GM21825 (cell line): Measurements from ENCODE around the gene PEX26.
"Not testable (repeated sequence)": the region's sequence is repeated elsewhere in the genome, so short reads cannot be mapped to it uniquely, and the experiment has no call there.

ENCODE experiments used
- ATAC-seq: cut with Tn5 transposase; IDR thresholded peaks from one replicate; pipeline ENCODE4 v1.9.1; 2021; ENCODE audit warnings: mild to moderate bottlenecking, moderate library complexity; ENCODE audit not compliant: unreplicated experiment

Gene PEX26

DNA sequence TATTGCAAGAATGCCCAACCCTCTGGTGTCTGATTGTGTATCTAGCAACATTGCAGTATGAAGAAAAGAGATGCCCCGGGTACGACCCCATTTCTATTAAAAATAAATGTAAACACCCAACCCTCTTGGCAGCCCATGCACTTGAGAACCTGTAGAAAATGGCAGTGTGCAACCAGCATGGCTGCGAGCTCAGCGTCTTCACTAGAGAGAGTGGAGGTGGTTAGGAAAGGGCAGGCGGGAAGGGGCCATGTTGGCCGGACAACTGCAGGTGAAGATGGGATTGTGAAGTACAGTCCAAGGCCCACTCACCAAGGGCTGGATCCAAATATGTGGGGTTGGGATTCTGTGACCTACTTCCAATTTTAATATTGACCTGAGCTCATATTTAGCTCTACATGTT lies 15.9 kb downstream of the PEX26 start:
- ATAC-seq: no peak

DNA sequence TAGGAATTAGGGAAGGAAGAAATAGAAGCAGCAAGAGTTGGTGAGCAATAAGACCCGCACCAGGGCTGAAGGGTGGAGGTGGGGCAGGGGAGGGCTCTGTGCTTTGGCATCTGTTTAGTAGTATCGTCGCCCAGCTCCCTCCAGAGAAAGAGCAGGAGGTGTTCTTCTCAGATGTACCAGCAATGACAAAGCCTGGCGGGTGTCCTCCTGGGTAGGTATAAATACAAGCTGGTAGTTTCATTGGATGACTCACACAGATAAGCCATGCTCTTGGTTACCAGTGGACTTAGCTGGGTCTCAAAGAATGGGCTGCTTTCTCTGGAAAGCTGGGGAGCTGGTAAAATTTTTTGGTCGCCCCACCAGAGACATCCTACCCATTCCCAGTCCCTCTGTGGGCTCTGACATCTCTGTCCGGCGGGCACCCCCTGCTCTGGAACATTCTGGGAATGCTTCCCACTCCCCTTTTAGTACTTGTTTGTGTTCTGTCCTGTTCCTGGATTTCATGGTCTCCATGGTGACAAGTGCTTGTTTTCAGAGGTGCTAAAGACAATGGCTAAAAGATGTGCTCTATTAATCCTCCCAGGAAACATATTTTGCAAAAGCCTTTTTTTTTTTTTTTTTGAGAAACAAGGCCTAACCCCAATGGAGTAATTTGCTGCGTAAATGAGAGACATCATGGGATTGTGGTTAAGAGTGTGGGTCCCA lies 17.5 kb downstream of the PEX26 start:
- ATAC-seq: no peak

DNA sequence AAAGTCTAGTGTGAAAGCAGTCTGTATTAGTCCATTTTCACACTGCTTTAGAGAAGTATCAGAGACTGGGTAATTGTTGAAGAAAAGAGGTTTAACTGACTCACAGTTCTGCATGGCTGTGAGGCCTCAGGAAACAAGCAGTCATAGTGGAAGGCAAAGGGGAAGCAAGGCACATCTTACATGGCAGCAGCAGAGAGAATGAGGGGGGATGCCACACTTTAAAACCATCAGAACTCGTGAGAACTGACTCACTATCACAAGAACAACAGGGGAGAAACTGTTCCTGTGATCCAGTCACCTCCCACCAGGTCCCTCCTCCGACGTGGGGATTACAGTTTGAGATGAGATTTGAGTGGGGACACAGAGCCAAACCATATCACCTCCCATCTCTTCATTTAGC lies 19.0 kb downstream of the PEX26 start:
- ATAC-seq: no peak

DNA sequence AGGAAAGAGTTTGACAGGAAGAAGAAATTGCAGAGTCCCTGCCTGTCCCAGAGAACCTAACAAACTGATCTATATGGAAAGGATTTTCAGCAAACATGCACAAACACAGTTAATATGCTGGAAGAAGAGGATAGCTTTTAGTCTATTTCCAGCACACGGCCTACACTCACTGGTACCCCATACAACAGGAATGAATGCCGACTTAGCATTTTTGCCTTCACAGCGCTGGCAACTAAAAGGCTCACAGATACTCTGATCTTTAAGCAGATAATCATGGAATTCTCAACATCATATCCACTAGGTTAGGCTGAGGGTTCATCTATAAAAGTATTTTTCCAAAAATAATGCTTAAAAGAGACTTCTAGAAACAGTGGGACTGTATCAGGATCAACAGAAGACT lies 23.0 kb downstream of the PEX26 start:
- no peak for ATAC-seq

DNA sequence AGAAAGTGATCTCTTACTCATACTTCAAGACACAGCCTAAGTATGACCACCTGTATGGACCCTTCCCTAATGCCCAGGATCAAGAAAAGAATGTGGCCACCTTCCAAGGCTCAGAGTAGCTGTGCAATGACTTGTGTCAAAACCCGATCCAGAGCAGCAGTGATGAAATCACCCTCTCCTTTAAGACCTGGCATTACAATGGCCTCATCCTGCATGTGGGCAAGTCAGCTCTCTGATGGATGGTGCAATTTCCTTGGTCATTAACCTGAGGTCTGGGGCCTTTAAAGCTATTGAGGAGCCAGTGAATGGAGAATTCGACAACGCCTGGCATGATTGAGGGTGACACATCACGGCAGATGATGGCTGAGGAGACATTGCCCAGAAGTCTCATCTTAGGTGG lies 23.7 kb downstream of the PEX26 start:
- ATAC-seq: no peak

DNA sequence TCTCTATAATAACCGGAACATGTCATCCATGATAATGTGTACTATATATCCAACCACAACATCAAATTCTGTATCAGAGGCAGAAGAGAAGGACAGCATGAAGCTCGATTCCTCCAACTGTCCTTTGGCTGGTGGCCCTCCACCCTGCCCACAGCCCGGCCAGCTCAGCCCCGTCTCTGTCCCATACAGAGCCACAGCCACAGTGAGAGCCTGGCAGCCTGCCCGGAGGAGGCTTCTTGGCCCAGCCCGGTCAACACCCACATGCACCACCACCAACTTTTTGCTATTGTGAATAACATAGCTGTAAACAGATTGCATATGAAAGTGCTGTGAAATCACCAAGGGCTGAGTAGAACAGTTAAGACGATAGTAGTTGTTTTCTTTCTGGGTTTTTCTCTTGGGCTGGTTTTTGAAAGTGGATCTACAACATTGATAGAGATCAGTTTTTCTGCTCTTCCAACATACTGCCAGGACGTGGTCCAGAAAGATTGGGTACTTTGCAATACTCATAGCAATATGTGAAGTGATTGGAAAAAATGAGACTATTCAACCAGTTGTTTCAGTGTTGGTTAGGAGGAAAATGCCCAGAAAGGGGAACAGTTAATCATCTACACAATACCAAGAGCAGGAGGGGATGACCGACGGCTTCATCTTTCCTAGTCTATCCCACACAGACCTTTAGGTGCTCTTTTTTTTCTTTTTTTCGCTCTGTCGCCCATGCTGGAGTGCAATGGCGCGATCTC lies 25.9 kb downstream of the PEX26 start:
- ATAC-seq: no peak

DNA sequence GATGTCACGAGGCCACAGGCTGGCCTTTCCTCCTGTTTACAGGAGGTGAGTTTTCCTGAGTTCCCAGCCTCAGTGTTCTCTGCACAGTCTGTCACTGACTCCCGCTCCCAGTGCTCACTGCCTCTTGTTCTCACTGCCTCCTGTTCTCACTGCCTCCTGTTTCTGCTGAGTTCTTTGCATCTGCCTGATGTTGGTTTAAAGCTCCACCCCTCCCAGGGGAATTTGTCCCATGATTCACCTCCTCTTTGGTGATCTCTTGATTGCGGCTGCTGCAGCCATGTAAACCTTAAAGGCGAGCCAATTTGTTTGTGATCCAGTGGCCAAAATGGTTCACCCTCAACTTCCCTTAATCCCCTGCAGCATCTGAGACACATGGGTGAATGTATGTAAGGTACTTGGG lies 26.8 kb downstream of the PEX26 start:
- no peak for ATAC-seq

DNA sequence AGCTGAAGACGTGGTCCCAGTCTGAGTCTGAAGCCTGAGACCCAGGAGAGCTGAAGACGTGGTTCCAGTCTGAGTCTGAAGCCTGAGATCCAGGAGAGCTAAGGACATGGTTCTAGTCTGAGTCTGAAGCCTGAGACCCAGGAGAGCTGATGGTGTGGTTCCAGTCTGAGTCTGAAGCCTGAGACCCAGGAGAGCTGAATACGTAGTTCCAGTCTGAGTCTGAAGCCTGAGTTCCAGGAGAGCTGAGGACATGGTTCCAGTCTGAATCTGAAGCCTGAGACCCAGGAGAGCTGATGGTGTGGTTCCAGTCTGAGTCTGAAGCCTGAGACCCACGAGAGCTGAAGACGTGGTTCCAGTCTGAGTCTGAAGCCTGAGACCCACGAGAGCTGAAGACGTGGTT lies 28.2 kb downstream of the PEX26 start:
- ATAC-seq: not testable (repeated sequence)

DNA sequence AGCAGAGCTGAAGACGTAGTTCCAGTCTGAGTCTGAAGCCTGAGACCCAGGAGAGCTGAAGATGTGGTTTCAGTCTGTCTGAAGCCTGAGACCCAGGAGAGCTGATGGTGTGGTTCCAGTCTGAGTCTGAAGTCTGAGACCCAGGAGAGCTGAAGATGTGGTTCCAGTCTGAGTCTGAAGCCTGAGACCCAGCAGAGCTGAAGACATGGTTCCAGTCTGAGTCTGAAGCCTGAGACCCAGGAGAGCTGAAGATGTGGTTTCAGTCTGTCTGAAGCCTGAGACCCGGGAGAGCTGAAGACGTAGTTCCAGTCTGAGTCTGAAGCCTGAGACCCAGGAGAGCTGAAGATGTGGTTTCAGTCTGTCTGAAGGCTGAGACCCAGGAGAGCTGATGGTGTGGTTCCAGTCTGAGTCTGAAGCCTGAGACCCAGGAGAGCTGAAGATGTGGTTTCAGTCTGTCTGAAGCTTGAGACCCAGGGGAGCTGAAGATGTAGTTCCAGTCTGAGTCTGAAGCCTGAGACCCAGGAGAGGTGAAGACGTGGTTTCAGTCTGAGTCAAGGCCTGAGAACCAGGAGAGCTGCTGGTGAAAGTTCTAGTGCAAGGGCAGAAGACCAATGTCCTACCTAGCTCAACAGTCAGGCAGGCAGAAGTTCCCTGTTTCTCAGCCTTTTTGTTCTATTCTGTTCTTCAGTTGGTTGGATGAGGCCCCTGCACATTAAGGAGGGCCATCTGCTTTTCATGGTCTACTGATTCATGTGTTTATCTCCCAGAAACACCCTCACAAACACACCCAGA lies 29.0 kb downstream of the PEX26 start:
- not testable (repeated sequence) for ATAC-seq

DNA sequence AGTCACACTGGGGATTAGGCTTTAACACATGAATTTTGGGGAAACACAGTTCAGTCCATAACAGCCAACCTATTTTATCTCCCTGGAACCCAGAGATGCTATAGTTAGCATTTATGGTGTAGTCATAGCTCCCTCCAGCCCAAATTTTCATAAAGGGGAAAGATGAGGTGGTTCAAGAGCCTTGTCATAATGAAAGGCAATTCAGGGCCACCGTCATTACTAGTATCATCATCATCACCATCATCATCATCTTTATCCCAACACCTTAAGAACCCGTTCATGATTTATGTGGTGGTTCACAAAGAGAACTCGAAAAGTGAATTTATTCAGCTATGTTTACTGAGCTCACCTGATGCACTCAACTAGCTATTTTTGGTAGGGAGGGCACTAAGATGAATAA lies 30.4 kb downstream of the PEX26 start:
- ATAC-seq: no peak

DNA sequence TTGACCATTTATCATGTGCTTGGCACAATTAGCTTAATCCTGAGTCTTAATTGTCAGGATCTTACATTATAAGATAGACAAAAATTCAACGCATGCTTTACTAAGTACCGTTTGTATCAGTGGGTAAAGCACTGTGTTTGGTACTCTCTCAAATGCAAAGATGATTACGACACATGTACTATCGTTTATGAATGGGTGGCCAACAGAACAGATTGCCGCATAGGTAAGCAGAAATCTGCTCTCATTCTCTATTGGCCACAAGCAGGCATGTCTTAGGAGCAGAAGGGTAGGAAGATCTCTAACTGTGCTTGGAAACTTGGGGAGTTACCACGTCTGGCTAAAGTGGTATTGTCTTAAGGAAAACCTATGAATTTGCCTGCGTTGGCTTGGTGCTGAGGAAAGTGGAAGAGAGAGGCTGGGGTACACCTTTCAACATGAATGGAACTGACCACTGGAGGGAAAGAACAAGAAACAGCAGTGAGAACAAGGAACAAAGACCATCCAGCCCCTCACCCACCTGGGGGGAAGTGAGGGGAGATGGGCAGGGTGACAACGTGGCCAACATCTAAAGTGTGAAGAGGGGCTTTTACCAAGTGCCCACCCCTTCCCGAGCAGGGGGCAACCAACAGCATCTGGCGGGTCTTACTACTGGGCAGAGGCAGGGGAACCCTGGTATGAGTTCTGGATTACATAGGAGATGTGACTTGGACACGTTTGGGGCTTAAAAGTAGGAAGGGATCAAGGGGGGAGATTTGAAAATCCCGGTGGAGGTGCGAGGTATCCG lies 31.8 kb downstream of the PEX26 start:
- ATAC-seq: no peak

DNA sequence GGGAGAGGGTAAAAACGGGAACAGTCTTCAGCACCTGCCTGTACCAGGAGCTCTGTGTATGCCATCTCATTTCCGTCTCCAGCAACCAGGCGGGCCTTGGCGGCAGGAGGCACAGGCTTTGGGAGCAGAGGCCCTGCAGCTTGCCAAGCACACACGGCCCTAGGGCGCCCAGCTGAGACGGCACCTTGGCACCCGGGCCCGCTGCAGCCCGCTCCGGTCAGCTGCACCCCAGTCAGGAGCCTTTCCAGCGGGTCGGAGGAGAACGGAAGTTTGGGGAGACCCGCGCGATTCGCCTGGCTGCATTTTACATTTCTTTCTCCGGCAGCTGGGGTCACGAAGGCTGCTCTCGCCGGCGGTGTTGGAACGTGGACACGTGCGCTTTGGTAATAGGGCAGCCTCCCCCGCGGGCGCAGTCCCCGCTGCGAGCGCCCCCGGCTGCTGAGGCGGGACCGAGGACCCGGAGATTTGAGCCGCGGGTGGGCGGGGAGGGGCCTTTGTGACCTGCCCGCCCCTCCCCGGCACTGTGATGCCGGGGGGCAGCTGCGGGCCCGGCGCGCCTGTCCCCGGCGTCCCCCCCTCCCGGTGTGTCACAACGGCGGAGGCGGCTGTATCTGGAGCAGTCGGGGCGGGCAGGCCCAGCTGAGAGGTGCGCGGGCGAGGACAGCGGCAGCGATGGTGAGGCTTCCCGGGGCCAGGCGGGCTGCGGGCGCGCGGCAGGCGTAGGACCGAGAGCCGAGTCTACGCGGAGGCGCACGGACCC lies 32.6 kb downstream of the PEX26 start, which contains the start of gene TUBA8:
Gene TUBA8, plus strand, starts transcription at position 616 of the 760 bp plus-strand sequence. Its CDS starts 57 bp downstream, at position 673.
- ATAC-seq: no peak

DNA sequence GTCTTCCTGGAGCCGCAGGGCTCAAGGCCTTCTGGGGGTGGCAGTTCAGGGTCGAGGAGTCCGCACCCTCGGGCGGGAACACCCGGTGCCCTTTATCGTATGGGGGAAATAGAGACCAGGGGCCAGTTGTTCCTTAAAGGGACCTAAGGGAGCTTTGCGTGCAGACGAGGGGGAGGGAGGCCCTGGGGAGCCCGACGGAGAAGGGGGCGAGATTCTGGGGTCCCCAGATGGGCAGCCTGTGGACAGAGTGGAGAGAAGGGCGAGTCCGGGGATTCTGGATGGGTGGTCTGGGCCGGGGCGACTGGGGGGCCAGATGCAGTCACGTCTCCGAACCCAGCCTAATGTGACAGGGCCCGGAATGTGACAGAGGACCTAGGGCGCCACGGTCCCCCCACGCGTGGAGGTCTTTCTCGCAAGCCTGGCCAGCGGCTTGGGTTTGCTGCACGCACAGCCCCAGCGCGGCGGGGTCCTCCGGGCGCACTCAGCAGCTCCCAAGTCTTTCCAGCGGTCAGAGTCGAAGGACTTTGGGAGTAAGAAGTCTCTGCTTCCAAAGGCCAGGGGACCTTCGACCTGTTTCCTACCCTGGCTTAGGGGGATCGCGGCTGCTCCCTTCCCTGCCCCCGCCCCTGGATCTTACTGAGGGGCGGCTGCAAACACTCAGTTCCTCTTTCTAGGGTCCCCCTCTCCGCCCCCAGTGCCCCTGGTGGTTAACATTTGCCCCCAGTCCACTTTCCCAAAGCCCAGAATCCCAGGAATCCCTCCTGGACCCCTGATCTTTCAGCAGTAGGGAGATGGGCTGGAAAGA lies 33.4 kb downstream of the PEX26 start:
- ATAC-seq: no peak

DNA sequence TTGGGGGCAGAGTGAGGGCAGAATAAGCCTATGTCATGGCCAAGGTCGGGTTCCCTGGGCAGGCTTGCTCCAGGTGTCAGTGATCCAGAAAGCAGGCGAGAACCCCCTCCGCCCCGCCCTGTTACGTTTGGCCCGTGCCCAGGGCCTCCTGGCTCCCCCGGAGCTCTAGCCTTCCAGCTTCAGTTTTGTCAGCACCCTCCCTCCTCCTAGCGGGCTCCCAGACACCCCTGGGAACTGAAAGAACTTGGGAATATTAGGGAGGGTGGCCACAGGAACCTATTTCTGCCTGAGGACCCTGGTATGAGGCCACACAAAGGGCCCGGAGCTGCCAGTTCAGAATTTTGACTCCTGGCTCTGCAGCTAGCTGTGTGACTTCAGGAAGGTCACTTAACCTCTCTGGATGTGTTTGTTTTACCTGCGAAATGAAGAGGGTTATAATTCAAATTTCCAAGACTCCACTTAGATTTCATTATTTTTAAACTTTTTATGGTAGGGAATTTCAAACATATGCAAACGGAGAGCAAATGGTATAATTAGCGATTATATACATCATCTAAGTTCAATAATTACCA lies 34.1 kb downstream of the PEX26 start:
- ATAC-seq: no peak

DNA sequence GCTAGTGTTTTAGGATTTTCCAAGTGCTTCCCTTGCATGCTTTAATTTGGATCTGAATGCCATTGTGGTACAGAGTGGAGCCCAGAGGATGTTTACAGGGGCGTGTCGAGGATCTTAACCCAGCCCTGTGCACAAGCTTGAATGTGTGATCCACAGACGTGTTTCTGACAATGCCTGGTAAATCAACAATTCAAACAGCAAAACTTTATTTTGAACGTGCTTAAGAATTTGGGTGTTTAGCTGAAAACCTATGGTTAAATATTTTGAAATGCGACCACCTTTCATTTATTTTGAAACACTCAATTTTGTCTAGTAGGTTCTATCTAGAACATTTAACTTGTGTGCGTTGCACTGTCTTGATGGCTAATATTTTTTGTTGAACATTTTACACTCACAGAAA lies 34.6 kb downstream of the PEX26 start:
- ATAC-seq: no peak

DNA sequence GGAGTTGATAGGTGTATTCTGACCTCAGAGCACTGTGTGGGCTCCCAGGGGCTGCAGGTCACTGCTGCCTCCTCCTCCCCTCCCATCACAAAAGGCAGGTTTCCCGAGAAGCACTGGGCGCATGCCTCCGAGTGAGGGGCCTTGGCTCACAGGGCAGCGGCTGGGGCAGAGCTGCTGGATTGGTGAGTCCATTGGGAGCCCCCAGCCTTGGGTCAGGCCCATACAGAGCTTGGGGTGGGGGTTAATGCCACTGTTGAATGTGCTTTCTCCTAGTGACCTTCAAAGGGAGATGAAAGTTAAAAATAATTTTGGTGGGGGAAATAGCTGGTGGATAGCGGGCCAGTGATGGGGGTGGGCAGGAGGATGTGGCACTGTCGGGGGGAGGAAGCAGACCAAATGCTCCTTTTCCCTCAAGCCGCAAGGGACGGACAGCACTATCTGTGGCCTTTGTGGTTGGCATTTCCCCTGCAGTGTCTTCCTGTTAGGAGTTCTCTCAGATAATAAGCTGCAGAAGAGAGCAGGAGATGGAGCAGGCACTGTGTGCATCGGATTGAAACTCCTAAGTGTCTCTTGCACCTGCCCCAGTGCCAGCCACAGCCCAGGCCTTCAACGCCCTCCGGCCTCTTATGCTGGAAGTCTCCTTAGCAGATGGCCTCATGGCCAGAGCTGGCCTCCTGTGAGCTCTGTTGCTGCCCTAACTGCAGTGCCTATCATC lies 36.0 kb downstream of the PEX26 start:
- ATAC-seq: no peak

DNA sequence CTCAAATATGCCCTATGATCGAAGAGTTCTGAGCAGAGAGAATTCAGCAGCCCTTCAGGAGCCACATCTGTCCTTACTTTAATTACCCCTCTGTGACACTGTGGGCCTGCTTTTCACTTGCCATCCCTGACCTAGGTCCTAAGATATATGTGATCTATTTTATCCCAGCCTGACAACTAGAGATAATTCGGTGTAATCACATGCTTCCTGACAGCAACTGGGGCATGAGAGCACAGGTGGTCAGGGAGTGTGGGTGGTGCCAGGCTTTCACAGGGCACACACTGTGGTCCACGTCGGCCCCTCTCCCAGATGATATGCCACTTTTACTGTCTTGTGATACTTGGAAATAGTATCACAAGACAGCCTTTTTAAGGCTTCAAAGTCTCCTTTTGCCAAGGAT lies 36.7 kb downstream of the PEX26 start:
- no peak for ATAC-seq

DNA sequence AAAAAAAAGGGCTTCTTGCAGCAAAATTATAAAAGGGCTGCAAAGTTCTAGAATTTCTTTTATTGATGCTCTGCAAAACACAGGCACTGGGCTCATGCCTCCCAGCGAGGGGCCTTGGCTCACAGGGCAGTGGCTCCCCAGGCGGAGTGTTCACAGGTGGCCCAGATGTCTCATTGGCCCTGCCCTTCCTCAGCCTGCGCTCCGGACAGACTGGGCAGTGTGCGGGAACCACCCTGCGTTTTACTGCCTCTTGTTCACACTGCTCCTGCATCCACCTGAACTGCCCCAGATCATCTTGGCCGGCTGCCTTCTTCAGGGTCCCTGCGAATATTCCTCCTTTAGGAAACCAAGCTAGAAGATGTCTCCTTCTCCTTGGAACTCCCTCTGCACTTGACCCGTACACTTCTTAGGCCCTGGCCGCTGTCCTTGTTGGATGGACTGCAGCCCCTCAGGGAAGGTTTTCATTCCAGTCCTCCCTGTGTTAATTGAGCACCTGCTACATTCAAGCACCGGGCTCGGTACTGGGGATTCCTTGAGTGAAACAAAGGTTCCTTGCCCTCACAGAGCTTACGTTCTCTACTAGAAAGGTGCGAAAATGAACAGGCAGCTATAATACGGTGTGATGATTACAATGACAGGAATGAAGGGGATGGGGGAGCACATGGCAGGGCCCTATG lies 37.3 kb downstream of the PEX26 start:
- ATAC-seq: no peak
